ENCODE data around the gene LMCD1.

- TF ChIP-seq RCOR1 (IDR thresholded peaks at IDR 0.05; ENCODE audit: insufficient replicate concordance, low read length) (no peak), CTCF (conservative IDR thresholded peaks at IDR 0.05; ENCODE audit: low read depth, low read length) (no peak), CEBPB (IDR thresholded peaks at IDR 0.05; ENCODE audit: low read depth, low read length) (no peak), MAFK (IDR thresholded peaks at IDR 0.05; ENCODE audit: low read depth, low read length) (no peak)
Observed at GRCh38 chr3:8452112-8452511, 49.5 kb upstream of the LMCD1 start.

All from IMR-90 (cell line).